Body of pancreas (tissue), 4 donors: ENCODE measurements around the gene MPO. TPM values are rescaled to one million over a fixed set of nuclear protein-coding genes. Genes with fewer than 3 reads are reported as not detected.

Source experiments
- ATAC-seq: fragments of 150-250 bp; one replicate; pipeline ENCODE4 v1.9.1; 2016
- DNase-seq, 4 donors: peaks; one replicate each; pipeline ENCODE4 v3.0.0-alpha.2; 2019
- H3K27ac ChIP-seq, 4 donors: fragments of 200-600 bp; sonication (generic); 1 replicate in 3 of 4; 2 replicates in 1 of 4; pipeline versions ENCODE4 v1.5.1 to v1.6.1; 2016 to 2019; ENCODE audit warnings: mild to moderate bottlenecking in 1 of 4, mixed read lengths in 1 of 4, moderate library complexity in 1 of 4
- H3K27me3 ChIP-seq, 2 donors: fragments of 200-600 bp; sonication (generic); one replicate each; pipeline ENCODE4 v1.6.0; 2016; ENCODE audit warnings: mild to moderate bottlenecking in 1 of 2
- H3K36me3 ChIP-seq, 2 donors: fragments of 200-600 bp; sonication (generic); replicated peaks in 1 of 2; 2 replicates each; pipeline ENCODE4 v1.5.1; 2016; ENCODE audit warnings: low read depth in 2 of 2; ENCODE audit not compliant: insufficient read depth in 1 of 2
- H3K4me1 ChIP-seq: fragments of 200-600 bp; sonication (generic); one replicate; pipeline ENCODE4 v1.6.0; 2016
- H3K4me3 ChIP-seq, 2 donors: fragments of 200-600 bp; sonication (generic); 1 replicate in 1 of 2; 2 replicates in 1 of 2; pipeline ENCODE4 v1.5.1; 2016 to 2019
- H3K9me3 ChIP-seq, 3 donors: fragments of 200-600 bp; sonication (generic); 1 replicate in 2 of 3; 2 replicates in 1 of 3; pipeline ENCODE4 v1.5.1; 2016
- POLR2A ChIP-seq, 3 donors: fragments of 450-650 bp; IDR thresholded peaks; one replicate each; pipeline ENCODE4 v1.6.1; 2016; ENCODE audit warnings: antibody characterized with exemption in 3 of 3, mild to moderate bottlenecking in 2 of 3
- WGBS, 2 donors: methylation state at CpG; one replicate each; pipeline ENCODE4 v1.1.5; 2017; 5-methylcytosine and 5-hydroxymethylcytosine counted together
- intact Hi-C: fragments of 100-400 bp; cut with DNase I; formaldehyde crosslinking; loops from one replicate; pipeline ENCODE4 v1.15.1; 2023
- total RNA-seq, 2 donors: library from RNA; depleted of rRNA; stranded (reverse); fragments of >200 nt; gene quantifications; one replicate each; pipeline ENCODE4 v1.1.0, GENCODE V29; 2016
- TF ChIP-seq, protein P1 (sequence below), 7 experiments: fragments of 450-650 bp in 4 of 7; fragments of 200-600 bp in 3 of 7; sonication (generic) in 3 of 7; IDR thresholded peaks; one replicate each; pipeline ENCODE4 v1.5.1; 2016 to 2019; ENCODE audit warnings: antibody characterized with exemption in 7 of 7

MPO gene
- total RNA-seq, 2 donors from 2014 or later = not detected

DNA sequence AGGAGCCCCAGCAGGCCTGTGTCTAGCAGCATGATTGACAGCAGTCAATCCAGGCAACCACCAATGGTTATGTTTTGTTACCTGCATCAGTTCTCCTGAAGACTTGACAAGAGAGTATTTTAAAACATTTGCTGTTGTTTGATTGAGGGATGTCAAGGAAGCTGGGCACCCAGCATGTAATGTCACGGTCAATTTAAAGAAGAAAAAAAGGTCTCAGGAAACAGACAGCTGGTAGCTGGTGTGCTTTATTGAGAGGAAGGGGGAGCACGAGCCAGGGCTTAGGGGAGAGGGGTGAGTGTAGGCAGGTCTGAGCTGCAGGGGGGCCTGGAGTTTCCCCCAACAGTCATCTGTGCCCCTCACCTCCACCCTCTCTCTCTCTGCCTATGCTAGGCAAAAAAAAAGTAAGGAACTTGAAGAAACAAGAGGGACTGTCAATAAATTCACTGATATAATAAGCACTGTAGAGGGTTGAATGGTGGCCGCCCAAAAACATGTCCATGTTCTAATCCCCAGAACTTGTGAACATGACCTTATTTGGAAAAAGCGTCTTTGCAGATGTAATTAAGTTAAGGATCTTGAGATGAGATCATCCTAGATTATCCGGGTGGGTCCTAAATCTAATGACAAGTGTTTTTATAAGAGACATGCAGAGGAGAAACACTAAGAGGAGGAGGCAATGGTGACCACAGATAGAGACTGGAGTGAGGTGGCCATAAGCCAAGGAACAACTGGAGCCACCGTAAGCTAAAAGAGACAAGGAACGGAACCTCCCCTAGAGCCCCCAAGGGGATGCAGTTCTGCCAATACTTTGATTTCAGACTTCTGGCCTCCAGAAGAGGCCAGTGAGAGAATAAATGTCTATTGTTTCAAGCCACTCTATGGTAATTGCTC is 33.3 kb upstream of the MPO start:
- H3K4me1 ChIP-seq = no peaks in the 10 kb centered on the region
- no peaks in the 10 kb centered on the region for H3K27me3 ChIP-seq
- TF ChIP-seq, protein P1, sequence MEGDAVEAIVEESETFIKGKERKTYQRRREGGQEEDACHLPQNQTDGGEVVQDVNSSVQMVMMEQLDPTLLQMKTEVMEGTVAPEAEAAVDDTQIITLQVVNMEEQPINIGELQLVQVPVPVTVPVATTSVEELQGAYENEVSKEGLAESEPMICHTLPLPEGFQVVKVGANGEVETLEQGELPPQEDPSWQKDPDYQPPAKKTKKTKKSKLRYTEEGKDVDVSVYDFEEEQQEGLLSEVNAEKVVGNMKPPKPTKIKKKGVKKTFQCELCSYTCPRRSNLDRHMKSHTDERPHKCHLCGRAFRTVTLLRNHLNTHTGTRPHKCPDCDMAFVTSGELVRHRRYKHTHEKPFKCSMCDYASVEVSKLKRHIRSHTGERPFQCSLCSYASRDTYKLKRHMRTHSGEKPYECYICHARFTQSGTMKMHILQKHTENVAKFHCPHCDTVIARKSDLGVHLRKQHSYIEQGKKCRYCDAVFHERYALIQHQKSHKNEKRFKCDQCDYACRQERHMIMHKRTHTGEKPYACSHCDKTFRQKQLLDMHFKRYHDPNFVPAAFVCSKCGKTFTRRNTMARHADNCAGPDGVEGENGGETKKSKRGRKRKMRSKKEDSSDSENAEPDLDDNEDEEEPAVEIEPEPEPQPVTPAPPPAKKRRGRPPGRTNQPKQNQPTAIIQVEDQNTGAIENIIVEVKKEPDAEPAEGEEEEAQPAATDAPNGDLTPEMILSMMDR (IDR thresholded peaks at IDR 0.05) = no peak
- ATAC-seq = no peak
- no peak overlapping the region for H3K27ac ChIP-seq
- no peaks in the 10 kb centered on the region for H3K9me3 ChIP-seq
- intact Hi-C loops = no loop called here
- H3K4me3 ChIP-seq = no peak overlapping the region
- no peak for DNase-seq
- H3K36me3 ChIP-seq = no peaks in the 10 kb centered on the region
- 79 to 80% methylated on average over 7 of the region's 7 CpGs for WGBS, 2 donors

DNA sequence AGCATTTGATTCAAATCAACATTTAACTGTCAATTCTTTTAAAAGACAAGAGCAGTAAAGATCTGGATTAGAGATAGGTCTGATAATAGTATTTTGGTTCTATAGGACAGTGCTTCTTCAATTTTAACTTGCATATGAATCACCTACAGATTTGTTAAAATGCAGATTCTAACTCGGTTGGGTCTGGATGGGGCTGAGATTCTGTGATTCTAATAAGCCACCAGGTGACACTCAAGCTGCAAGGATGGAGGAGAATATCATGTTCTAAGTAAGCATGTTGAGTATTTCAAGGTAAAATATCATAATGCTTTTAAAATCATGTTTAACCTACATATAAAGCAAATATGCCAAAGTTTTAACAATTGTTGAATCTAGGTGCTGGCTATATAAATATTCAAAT is 32.1 kb upstream of the MPO start:
- H3K27ac ChIP-seq = no peak overlapping the region
- no peaks in the 10 kb centered on the region for H3K36me3 ChIP-seq
- intact Hi-C loops = no loop called here
- H3K4me3 ChIP-seq = no peak overlapping the region
- DNase-seq (no peak), ATAC-seq (no peak)
- H3K27me3 ChIP-seq = no peaks in the 10 kb centered on the region
- H3K4me1 ChIP-seq = no peaks in the 10 kb centered on the region
- no peaks in the 10 kb centered on the region for H3K9me3 ChIP-seq
- TF ChIP-seq POLR2A (IDR thresholded peaks at IDR 0.05) = no peak
- TF ChIP-seq, protein P1 (IDR thresholded peaks at IDR 0.05) = no peak
- 53 to 54% methylated on average over 1 of the region's 1 CpG for WGBS, 2 donors

DNA sequence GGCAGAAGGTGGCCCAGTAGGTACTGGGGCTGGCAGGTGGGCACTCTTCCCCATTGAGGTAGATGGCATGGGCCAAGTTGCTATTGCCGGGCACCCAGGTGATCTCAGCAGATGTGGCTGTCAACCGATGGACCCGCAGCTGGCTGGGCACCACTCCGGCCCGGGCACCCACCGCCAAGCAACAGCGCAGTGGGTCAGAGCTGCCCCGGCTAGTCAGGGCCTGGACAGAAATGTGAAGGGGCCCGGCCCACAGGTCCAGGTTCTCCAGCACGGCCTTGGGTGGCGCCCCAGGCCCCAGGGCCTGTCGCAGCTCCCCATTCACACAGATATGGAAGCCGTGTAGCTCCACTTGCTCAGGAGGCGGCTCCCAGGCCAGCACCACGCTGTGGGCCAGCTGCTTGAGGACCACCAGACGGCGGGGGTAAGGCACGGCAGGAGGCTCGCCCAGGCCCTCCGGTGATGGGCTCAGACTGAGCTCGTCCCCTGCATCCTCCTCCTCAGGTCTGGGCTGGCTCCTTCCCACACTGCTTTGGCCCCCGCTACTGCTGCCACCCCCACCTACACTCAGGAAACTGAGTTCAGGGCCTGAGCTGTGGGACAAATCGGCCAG is 31.4 kb upstream of the MPO start:
- ATAC-seq (no peak), DNase-seq (no peak)
- no peak overlapping the region for H3K27ac ChIP-seq
- H3K36me3 ChIP-seq = no peaks in the 10 kb centered on the region
- no peak overlapping the region for H3K4me3 ChIP-seq
- TF ChIP-seq, protein P1 (IDR thresholded peaks at IDR 0.05) = no peak
- no peak for TF ChIP-seq POLR2A (IDR thresholded peaks at IDR 0.05)
- intact Hi-C loops = no loop called here
- no peaks in the 10 kb centered on the region for H3K9me3 ChIP-seq
- 86 to 89% methylated on average over 15 to 18 of the region's 23 CpGs for WGBS, 2 donors
- H3K27me3 ChIP-seq = no peaks in the 10 kb centered on the region
- no peaks in the 10 kb centered on the region for H3K4me1 ChIP-seq

DNA sequence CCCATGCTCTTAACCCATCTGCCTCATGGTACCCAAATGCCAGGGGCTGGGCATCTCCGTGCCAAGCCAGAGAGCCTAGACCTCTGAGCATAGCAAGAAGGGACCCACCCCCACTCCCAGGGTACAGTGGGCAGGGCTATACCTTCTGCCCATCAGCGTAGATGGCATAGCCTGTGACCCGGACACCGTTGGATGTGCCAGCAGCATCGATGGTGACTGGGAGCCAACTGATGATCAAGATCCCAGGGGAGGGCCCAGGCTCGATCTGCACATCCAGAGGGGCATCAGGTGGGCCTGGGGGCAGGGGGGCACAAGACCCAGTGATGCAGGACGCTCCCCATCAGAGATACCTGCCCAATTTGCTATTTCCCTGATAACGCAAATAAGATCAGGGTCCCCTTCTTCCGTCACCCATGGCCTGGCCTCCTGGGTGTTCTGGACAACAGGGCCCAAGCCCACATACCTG is 30.7 kb upstream of the MPO start:
- 79% methylated on average over 9 of the region's 9 CpGs; no CpG with 5 or more reads in 1 of the 2 donors for whole genome bisulfite sequencing, 2 donors
- ATAC-seq = no peak
- H3K9me3 ChIP-seq = no peaks in the 10 kb centered on the region
- intact Hi-C loops = no loop called here
- H3K4me1 ChIP-seq = no peaks in the 10 kb centered on the region
- no peak overlapping the region for H3K4me3 ChIP-seq
- TF ChIP-seq POLR2A (IDR thresholded peaks at IDR 0.05) = no peak
- TF ChIP-seq, protein P1 (IDR thresholded peaks at IDR 0.05) = no peak
- DNase-seq = no peak
- no peaks in the 10 kb centered on the region for H3K27me3 ChIP-seq
- no peaks in the 10 kb centered on the region for H3K36me3 ChIP-seq
- H3K27ac ChIP-seq = no peak overlapping the region
